ENCODE measurements around the gene PRICKLE2.

The PRICKLE2 gene

GRCh38 chr3:64133987-64134386 is 91.3 kb downstream of the PRICKLE2 start:
- DNase-seq (ENCODE audit: low read depth): no peak
- TF ChIP-seq CTCF (IDR thresholded peaks at IDR 0.05; ENCODE audit: control insufficient read depth, insufficient read depth, low read depth, low read length, missing control alignments): no peak
- no peak overlapping the region for H3K4me3 ChIP-seq (ENCODE audit: control insufficient read depth, low read depth, low read length)

GRCh38 chr3:64133272-64133671 is 92.0 kb downstream of the PRICKLE2 start:
- no peak for TF ChIP-seq CTCF (IDR thresholded peaks at IDR 0.05; ENCODE audit: control insufficient read depth, insufficient read depth, low read depth, low read length, missing control alignments)
- no peak for DNase-seq (ENCODE audit: low read depth)
- no peak overlapping the region for H3K4me3 ChIP-seq (ENCODE audit: control insufficient read depth, low read depth, low read length)

GRCh38 chr3:64131725-64132469 is 93.4 kb downstream of the PRICKLE2 start:
- no peak for TF ChIP-seq CTCF (IDR thresholded peaks at IDR 0.05; ENCODE audit: control insufficient read depth, insufficient read depth, low read depth, low read length, missing control alignments)
- no peak overlapping the region for H3K4me3 ChIP-seq (ENCODE audit: control insufficient read depth, low read depth, low read length)
- DNase-seq (ENCODE audit: low read depth): no peak

- no peak for TF ChIP-seq CTCF (IDR thresholded peaks at IDR 0.05; ENCODE audit: control insufficient read depth, insufficient read depth, low read depth, low read length, missing control alignments)
- DNase-seq (ENCODE audit: low read depth): no peak
- H3K4me3 ChIP-seq (ENCODE audit: control insufficient read depth, low read depth, low read length): no peak overlapping the region
Measured at GRCh38 chr3:64130436-64130835, 94.8 kb downstream of the PRICKLE2 start.

- DNase-seq (ENCODE audit: low read depth): no peak
- no peak for TF ChIP-seq CTCF (IDR thresholded peaks at IDR 0.05; ENCODE audit: control insufficient read depth, insufficient read depth, low read depth, low read length, missing control alignments)
- no peak overlapping the region for H3K4me3 ChIP-seq (ENCODE audit: control insufficient read depth, low read depth, low read length)
Measured at GRCh38 chr3:64129581-64129980, 95.7 kb downstream of the PRICKLE2 start.

- H3K4me3 ChIP-seq (ENCODE audit: control insufficient read depth, low read depth, low read length): no peak overlapping the region
- no peak for TF ChIP-seq CTCF (IDR thresholded peaks at IDR 0.05; ENCODE audit: control insufficient read depth, insufficient read depth, low read depth, low read length, missing control alignments)
- no peak for DNase-seq (ENCODE audit: low read depth)
Measured at GRCh38 chr3:64129106-64129505, 96.2 kb downstream of the PRICKLE2 start.
